ENCODE data around the gene UMAD1. TPM values are rescaled to one million over a fixed set of nuclear protein-coding genes. Genes with fewer than 3 reads are reported as not detected.

Gene UMAD1
- total and polyA plus RNA-seq, 2 of the 4 experiments (the other 2 are of a cell fraction): 5.2 to 8.4 TPM

DNA sequence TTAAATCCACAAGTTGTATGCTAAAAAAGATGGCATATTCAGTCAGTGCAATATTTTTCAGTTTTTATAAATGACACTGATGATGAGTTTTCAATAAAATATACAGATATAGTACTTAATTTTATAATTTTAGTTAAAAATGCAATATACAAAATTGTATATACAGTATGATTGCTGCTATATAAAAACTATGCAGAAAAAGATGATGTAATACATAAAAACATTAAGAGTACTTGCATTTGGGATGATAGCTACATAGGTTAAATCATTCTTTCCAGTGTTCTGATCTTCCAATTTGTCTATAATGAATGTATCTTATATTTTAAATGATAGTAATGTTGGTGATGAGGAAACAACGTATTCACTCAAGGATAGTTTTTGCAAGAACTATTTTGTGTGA is 169.8 kb downstream of the UMAD1 start:
- no peak overlapping the region for H4K8ac ChIP-seq (ENCODE audit: low read depth in 2 of 2, low read length in 2 of 2)
- no peak overlapping the region for H3K4me2 ChIP-seq (ENCODE audit: low read depth, low read length)
- no peaks in the 10 kb centered on the region for H3K79me1 ChIP-seq (ENCODE audit: low read depth in 1 of 2, low read length in 2 of 2)
- WGBS, 2 experiments (ENCODE audit: extremely low coverage in 2 of 2, insufficient read length in 1 of 2): no CpG with 5 or more reads among the region's 1 CpG
- ATAC-seq (ENCODE audit: low read depth): no peak
- DNase-seq: no peak
- no peak overlapping the region for H3K14ac ChIP-seq (replicated peaks; ENCODE audit: low read depth, low read length)
- no peak overlapping the region for H3K23ac ChIP-seq (ENCODE audit: low read depth, low read length)
- intact Hi-C loops (cut with micrococcal nuclease) (no loop called here), dilution Hi-C loops (cut with HindIII; ENCODE audit: low sequenced_read_pairs, unreplicated experiment) (no loop called here), in situ Hi-C loops (cut with MboI; ENCODE audit: low sequenced_read_pairs) (no loop called here)
- H3K27me3 ChIP-seq (ENCODE audit: control insufficient read depth, insufficient read depth, low read length): no peaks in the 10 kb centered on the region
- no TSS peak for BruUV-seq (replicated peaks)
- 0 out of 2 replicates have a peak, but pooled peaks cover 2% of the 10 kb centered on the region for H3K36me3 ChIP-seq (ENCODE audit: control insufficient read depth, insufficient read depth, low read length)
- H4K20me1 ChIP-seq (ENCODE audit: insufficient read depth, low read length): no peaks in the 10 kb centered on the region
- H3K18ac ChIP-seq (ENCODE audit: low read depth, low read length): no peak overlapping the region
- no peak overlapping the region for H3K4me3 ChIP-seq (ENCODE audit: insufficient read depth, low read depth, low read length)
- no peak overlapping the region for H2BK5ac ChIP-seq (ENCODE audit: low read depth, low read length, poor library complexity, severe bottlenecking)
- ChIA-PET CTCF (no interaction called here), POLR2A (ENCODE audit: unreplicated experiment) (no interaction called here)
- H3K56ac ChIP-seq (ENCODE audit: extremely low read depth, insufficient read depth, low read length): no peak overlapping the region
- H3K4me1 ChIP-seq (ENCODE audit: control insufficient read depth, insufficient read depth, low read length): no peaks in the 10 kb centered on the region
- H2BK15ac ChIP-seq (ENCODE audit: low read depth, low read length): no peak overlapping the region
- H4K5ac ChIP-seq (ENCODE audit: low read depth, low read length): no peak overlapping the region
- H3K9ac ChIP-seq (ENCODE audit: low read depth, low read length): no peak overlapping the region
- no peaks in the 10 kb centered on the region for H3K9me3 ChIP-seq (ENCODE audit: control insufficient read depth, insufficient read depth, low read length)
- no peak overlapping the region for H4K91ac ChIP-seq (ENCODE audit: insufficient read depth, low read depth, low read length)
- TF ChIP-seq, protein P1, sequence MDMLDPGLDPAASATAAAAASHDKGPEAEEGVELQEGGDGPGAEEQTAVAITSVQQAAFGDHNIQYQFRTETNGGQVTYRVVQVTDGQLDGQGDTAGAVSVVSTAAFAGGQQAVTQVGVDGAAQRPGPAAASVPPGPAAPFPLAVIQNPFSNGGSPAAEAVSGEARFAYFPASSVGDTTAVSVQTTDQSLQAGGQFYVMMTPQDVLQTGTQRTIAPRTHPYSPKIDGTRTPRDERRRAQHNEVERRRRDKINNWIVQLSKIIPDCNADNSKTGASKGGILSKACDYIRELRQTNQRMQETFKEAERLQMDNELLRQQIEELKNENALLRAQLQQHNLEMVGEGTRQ (IDR thresholded peaks at IDR 0.05; ENCODE audit: low read depth, low read length): no peak
- TF ChIP-seq RAD21 (IDR thresholded peaks at IDR 0.05; ENCODE audit: low read length) (no peak), SMC3 (IDR thresholded peaks at IDR 0.05; ENCODE audit: low read depth, low read length) (no peak), BHLHE40 (IDR thresholded peaks at IDR 0.05; ENCODE audit: low read depth, low read length) (no peak)
- no peak overlapping the region for H2BK120ac ChIP-seq (ENCODE audit: low read depth, low read length)
- no peak overlapping the region for H3K4ac ChIP-seq (ENCODE audit: low read depth, low read length)
- no peak overlapping the region for H2AFZ ChIP-seq (replicated peaks; ENCODE audit: low read length, poor library complexity)
- no peak overlapping the region for H2AK9ac ChIP-seq (replicated peaks; ENCODE audit: low read depth, low read length, poor library complexity)
- no peak overlapping the region for H2BK20ac ChIP-seq (ENCODE audit: low read depth, low read length)
- H3K9me1 ChIP-seq (ENCODE audit: insufficient read depth, low read length): no peaks in the 10 kb centered on the region
- no peak overlapping the region for H2AK5ac ChIP-seq (ENCODE audit: low read depth, low read length)
- no peak overlapping the region for H3K27ac ChIP-seq (ENCODE audit: insufficient read depth, low read length)
